GM23338 (cell line): ENCODE data around the gene MYF6.

Source experiments
- CTCF ChIP-seq, 2 experiments: fragments of 200-600 bp in 1 of 2; sonication (generic) in 1 of 2; conservative IDR thresholded peaks; 2 replicates each; pipeline versions ENCODE4 v1.5.1 to v1.6.1; 2016 to 2017; ENCODE audit warnings: antibody characterized with exemption in 2 of 2, low read depth in 2 of 2, mild to moderate bottlenecking in 2 of 2, moderate library complexity in 1 of 2
- EZH2 ChIP-seq: fragments of 200-600 bp; sonication (generic); IDR thresholded peaks from one replicate; pipeline ENCODE4 v1.8.0; 2017; ENCODE audit warnings: antibody characterized with exemption, mild to moderate bottlenecking, low read depth; ENCODE audit not compliant: unreplicated experiment
- POLR2AphosphoS5 ChIP-seq: IDR thresholded peaks from 2 replicates; pipeline ENCODE4 v1.6.1; 2016; ENCODE audit warnings: antibody characterized with exemption, low read depth
- TF ChIP-seq, protein P1 (sequence below): IDR thresholded peaks from one replicate; pipeline ENCODE4 v1.6.1; 2018; ENCODE audit warnings: antibody characterized with exemption; ENCODE audit not compliant: unreplicated experiment

GRCh38 chr12:80684077-80684495, 23.3 kb upstream of the MYF6 start:
- TF ChIP-seq EZH2 (no peak), CTCF (conservative IDR thresholded peaks at IDR 0.05; ENCODE audit: low read depth in 2 of 2) (no peak), POLR2AphosphoS5 (0 out of 2 replicates have a peak, but pooled peaks have one; percentile 33)
- TF ChIP-seq, protein P1, sequence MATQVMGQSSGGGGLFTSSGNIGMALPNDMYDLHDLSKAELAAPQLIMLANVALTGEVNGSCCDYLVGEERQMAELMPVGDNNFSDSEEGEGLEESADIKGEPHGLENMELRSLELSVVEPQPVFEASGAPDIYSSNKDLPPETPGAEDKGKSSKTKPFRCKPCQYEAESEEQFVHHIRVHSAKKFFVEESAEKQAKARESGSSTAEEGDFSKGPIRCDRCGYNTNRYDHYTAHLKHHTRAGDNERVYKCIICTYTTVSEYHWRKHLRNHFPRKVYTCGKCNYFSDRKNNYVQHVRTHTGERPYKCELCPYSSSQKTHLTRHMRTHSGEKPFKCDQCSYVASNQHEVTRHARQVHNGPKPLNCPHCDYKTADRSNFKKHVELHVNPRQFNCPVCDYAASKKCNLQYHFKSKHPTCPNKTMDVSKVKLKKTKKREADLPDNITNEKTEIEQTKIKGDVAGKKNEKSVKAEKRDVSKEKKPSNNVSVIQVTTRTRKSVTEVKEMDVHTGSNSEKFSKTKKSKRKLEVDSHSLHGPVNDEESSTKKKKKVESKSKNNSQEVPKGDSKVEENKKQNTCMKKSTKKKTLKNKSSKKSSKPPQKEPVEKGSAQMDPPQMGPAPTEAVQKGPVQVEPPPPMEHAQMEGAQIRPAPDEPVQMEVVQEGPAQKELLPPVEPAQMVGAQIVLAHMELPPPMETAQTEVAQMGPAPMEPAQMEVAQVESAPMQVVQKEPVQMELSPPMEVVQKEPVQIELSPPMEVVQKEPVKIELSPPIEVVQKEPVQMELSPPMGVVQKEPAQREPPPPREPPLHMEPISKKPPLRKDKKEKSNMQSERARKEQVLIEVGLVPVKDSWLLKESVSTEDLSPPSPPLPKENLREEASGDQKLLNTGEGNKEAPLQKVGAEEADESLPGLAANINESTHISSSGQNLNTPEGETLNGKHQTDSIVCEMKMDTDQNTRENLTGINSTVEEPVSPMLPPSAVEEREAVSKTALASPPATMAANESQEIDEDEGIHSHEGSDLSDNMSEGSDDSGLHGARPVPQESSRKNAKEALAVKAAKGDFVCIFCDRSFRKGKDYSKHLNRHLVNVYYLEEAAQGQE, result no peak
